HepG2 (cell line): Measurements from ENCODE around the gene VAV2. TPM values are rescaled to one million over a fixed set of nuclear protein-coding genes. Genes with fewer than 3 reads are reported as not detected.

Source experiments
- ARID4A ChIP-seq: sonication (generic); formaldehyde crosslinking; IDR thresholded peaks from 2 replicates; pipeline ENCODE4 v1.5.0; 2020; ENCODE audit warnings: mild to moderate bottlenecking, missing genetic modification reagents, borderline replicate concordance
- ATF2 ChIP-seq: sonication (generic); formaldehyde crosslinking; IDR thresholded peaks from 2 replicates; pipeline ENCODE4 v1.4.0; 2020; ENCODE audit warnings: missing genetic modification reagents
- ATF5 ChIP-seq: sonication (generic); formaldehyde crosslinking; IDR thresholded peaks from 2 replicates; pipeline ENCODE4 v1.4.0; 2020; ENCODE audit warnings: mild to moderate bottlenecking, low read depth, missing genetic modification reagents
- KMT2B ChIP-seq: IDR thresholded peaks from 2 replicates; pipeline ENCODE4 v1.6.1; 2016; ENCODE audit warnings: missing genetic modification reagents, missing compliant biosample characterization
- MEF2D ChIP-seq: sonication (generic); formaldehyde crosslinking; IDR thresholded peaks from 2 replicates; pipeline ENCODE4 v1.5.1; 2020; ENCODE audit warnings: mild to moderate bottlenecking, missing genetic modification reagents
- POLR2G ChIP-seq: fragments of 200-400 bp; formaldehyde crosslinking; IDR thresholded peaks from 2 replicates; pipeline ENCODE4 v1.6.1; 2018; ENCODE audit warnings: mild to moderate bottlenecking, low read depth, low read length, moderate library complexity
- RBAK ChIP-seq: sonication (generic); formaldehyde crosslinking; IDR thresholded peaks from 2 replicates; pipeline ENCODE4 v1.5.1; 2020; ENCODE audit warnings: mild to moderate bottlenecking, missing genetic modification reagents
- ZBED4 ChIP-seq: sonication (generic); formaldehyde crosslinking; IDR thresholded peaks from 2 replicates; pipeline ENCODE4 v1.4.0; 2020; ENCODE audit warnings: missing genetic modification reagents, borderline replicate concordance
- ZBTB20 ChIP-seq: sonication (generic); formaldehyde crosslinking; IDR thresholded peaks from 2 replicates; pipeline ENCODE4 v1.8.1; 2023; ENCODE audit warnings: missing genetic modification reagents, low read depth, mild to moderate bottlenecking, borderline replicate concordance
- ZMYM3 ChIP-seq: sonication (generic); formaldehyde crosslinking; IDR thresholded peaks from 2 replicates; pipeline ENCODE4 v1.5.1; 2020; ENCODE audit warnings: mild to moderate bottlenecking, missing genetic modification reagents
- ZNF530 ChIP-seq: sonication (generic); formaldehyde crosslinking; IDR thresholded peaks from 2 replicates; pipeline ENCODE4 v1.5.0; 2020; ENCODE audit warnings: low read depth, mild to moderate bottlenecking, missing genetic modification reagents
- ZNF556 ChIP-seq: sonication (generic); formaldehyde crosslinking; IDR thresholded peaks from 2 replicates; pipeline ENCODE4 v1.4.0; 2020; ENCODE audit warnings: mild to moderate bottlenecking, missing genetic modification reagents, borderline replicate concordance
- ZNF839 ChIP-seq: sonication (generic); formaldehyde crosslinking; IDR thresholded peaks from 2 replicates; pipeline ENCODE4 v1.4.0; 2020; ENCODE audit warnings: missing genetic modification reagents, mild to moderate bottlenecking, borderline replicate concordance
- polyA plus RNA-seq, 8 experiments: library from polyadenylated mRNA; depleted of rRNA in 3 of 8; stranded (reverse) in 7 of 8; unstranded in 1 of 8; fragments of >200 nt; fragmentation: Illumina TruSeq in 4 of 8; extraction: Trizol in 4 of 8; gene quantifications; 2 replicates each; pipeline versions ENCODE4 v1.2.1 to v1.2.3, GENCODE V29; 2011 to 2016; ENCODE audit warnings: low read depth in 4 of 8, missing spikeins in 1 of 8, mixed read lengths in 1 of 8; ENCODE audit not compliant: insufficient read depth in 1 of 8
- total RNA-seq, 5 experiments: library from RNA; depleted of rRNA; stranded (reverse); fragments of >200 nt; fragmentation: Illumina TruSeq; extraction: Trizol; gene quantifications; 2 replicates each; pipeline ENCODE4 v1.2.3, GENCODE V29; 2016; ENCODE audit warnings: low read depth in 1 of 5
- TF ChIP-seq, protein P1 (sequence below): sonication (generic); formaldehyde crosslinking; conservative IDR thresholded peaks from 2 replicates; pipeline ENCODE4 v1.4.0; 2020; ENCODE audit warnings: missing genetic modification reagents
- TF ChIP-seq, protein P2 (sequence below): sonication (generic); formaldehyde crosslinking; IDR thresholded peaks from 2 replicates; pipeline ENCODE4 v1.8.1; 2023; ENCODE audit warnings: mild to moderate bottlenecking, missing genetic modification reagents

Gene VAV2
- total and polyA plus RNA-seq, 2 of the 13 experiments (the other 11 are each of a cell fraction or from before 2014, with no cell fraction given) = 22.5 to 22.9 TPM

DNA sequence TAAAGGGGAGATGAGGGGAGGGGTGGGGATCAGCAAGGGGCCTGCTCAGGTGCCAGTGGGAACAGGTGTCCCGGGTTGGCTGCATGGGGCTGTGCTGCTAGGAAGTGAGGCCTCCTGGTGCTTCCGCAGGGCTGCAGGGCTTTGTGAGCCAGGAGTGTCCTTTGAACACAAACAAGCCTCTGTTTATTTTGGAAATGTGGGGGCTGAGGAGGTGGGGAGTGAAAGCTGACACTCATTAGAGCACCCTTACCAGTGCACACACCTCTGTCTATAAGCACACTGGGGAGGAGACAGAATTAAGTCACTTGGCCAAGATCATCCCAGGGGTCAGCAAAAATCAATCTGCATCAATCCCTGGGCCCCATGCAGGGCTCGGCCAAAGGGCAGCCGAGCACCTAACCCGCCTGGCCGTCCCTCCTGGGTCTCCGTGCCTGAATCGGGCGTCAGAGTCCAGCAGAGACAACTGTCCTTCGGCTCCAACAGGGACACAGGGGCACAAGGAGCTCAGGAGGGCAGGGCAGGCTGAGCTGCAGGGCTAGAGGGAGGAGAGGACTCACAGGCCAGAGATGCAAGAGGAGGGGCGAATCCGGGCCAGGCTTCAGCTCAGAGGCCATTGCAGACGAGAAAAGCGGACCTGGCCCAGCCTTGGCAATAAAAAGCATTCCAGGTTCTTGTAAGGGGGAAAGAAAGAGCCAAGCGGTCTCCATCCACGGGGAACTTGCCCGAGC lies 99.8 kb downstream of the VAV2 start (continued):
- TF ChIP-seq ATF2 (CRISPR knock-in tag) (peak; percentile 96), ATF5 (0 out of 2 replicates have a peak, but pooled peaks have one; percentile 46), ZMYM3 (peak; percentile 93), RBAK (0 out of 2 replicates have a peak, but pooled peaks have one; percentile 22), ARID4A (peak; percentile 88; the same call in 1 of the 2 replicates), ZBED4 (CRISPR knock-in tag) (peak; percentile 96), MEF2D (peak; percentile 97), KMT2B (CRISPR knock-in tag) (peak; percentile 75), ZNF530 (CRISPR knock-in tag) (no peak), POLR2G (peak; percentile 87), ZBTB20 (peak; percentile 94; the same call in 1 of the 2 replicates), ZNF556 (peak; percentile 99; the same call in 1 of the 2 replicates), ZNF839 (peak; percentile 94; the same call in 1 of the 2 replicates)
- TF ChIP-seq, protein P1, sequence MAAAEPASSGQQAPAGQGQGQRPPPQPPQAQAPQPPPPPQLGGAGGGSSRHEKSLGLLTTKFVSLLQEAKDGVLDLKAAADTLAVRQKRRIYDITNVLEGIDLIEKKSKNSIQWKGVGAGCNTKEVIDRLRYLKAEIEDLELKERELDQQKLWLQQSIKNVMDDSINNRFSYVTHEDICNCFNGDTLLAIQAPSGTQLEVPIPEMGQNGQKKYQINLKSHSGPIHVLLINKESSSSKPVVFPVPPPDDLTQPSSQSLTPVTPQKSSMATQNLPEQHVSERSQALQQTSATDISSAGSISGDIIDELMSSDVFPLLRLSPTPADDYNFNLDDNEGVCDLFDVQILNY (CRISPR knock-in tag) = no peak
- TF ChIP-seq, protein P2, sequence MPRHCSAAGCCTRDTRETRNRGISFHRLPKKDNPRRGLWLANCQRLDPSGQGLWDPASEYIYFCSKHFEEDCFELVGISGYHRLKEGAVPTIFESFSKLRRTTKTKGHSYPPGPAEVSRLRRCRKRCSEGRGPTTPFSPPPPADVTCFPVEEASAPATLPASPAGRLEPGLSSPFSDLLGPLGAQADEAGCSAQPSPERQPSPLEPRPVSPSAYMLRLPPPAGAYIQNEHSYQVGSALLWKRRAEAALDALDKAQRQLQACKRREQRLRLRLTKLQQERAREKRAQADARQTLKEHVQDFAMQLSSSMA (CRISPR knock-in tag) = peak; percentile 90; the same call in 1 of the 2 replicates
